ENCODE results near the gene MSANTD2. TPM values are rescaled to one million over a fixed set of nuclear protein-coding genes. Genes with fewer than 3 reads are reported as not detected.

The MSANTD2 gene
- total RNA-seq, 4 donors from 2014 or later: 5.2 to 16.4 (median 6.7) TPM

DNA sequence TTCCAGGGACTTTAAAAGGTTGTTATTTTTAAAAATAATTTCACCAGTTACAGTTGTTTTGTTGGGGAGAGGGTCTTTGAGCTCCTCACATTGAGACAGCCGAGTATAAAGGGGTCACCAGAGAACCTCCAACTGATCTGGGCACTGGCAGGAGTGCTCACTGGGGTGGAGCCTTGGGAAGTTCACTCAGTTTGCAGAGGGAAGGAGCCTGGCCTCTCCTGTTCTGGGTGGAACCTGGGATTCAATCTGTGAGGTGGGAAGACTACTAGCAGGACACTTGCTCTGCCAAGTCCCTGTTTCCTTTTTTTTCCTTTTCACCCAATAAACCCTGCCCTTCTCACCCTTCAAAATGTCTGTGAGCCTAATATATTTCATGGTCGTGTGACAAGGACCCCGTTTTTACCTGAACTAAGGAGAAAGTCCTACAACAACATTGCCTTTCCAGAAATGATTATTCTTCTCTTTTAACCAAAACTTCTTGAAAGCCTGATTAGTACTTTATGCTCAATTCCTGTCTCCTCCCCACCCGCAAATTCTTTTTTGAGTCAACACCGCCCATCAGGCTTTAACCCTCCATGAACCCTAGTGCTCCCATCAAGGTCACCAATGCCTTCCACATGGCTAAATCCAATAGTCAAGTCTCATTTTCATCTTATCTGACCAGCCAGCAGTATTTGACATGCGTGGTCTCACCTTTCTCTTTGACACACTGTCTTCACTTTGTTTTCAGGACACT lies 22.0 kb upstream of the MSANTD2 start:
- TF ChIP-seq, protein P1, sequence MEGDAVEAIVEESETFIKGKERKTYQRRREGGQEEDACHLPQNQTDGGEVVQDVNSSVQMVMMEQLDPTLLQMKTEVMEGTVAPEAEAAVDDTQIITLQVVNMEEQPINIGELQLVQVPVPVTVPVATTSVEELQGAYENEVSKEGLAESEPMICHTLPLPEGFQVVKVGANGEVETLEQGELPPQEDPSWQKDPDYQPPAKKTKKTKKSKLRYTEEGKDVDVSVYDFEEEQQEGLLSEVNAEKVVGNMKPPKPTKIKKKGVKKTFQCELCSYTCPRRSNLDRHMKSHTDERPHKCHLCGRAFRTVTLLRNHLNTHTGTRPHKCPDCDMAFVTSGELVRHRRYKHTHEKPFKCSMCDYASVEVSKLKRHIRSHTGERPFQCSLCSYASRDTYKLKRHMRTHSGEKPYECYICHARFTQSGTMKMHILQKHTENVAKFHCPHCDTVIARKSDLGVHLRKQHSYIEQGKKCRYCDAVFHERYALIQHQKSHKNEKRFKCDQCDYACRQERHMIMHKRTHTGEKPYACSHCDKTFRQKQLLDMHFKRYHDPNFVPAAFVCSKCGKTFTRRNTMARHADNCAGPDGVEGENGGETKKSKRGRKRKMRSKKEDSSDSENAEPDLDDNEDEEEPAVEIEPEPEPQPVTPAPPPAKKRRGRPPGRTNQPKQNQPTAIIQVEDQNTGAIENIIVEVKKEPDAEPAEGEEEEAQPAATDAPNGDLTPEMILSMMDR (IDR thresholded peaks at IDR 0.05): no peak
- TF ChIP-seq POLR2A (IDR thresholded peaks at IDR 0.05): no peak
- Histone ChIP-seq H3K9me3 (no peaks in the 10 kb centered on the region), H3K4me1 (no peaks in the 10 kb centered on the region), H3K27me3 (peaks cover 0 to 29% (median 0%) of the 10 kb centered on the region in 4 donors), H3K4me3 (no peak overlapping the region), H3K36me3 (no peaks in the 10 kb centered on the region), H3K27ac (no peak overlapping the region)
- no peak for DNase-seq
- intact Hi-C loops (cut with DNase I): no loop called here
- WGBS, 2 donors: 69% methylated on average over 6 of the region's 6 CpGs

DNA sequence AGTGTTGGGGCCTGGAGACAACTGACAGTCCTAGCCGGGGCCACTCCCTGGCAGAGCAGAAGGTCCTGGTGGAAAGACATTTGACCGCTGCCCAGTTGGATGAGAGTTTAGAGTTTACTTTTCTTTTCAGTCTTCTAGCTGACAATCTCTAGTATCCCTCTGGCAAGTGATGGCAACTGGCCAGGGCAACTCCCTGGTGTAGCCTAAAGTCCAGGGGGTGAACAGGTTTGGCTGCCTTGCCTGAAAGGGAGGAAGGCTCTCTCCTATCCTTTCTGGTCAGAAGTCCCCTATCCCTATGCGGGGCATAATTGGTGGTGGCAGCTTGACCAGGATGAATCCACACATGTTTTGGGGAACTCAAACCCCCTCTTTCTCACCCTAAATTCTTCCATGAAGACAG lies 16.8 kb upstream of the MSANTD2 start:
- H3K27ac ChIP-seq: no peak overlapping the region
- H3K9me3 ChIP-seq: no peaks in the 10 kb centered on the region
- H3K36me3 ChIP-seq: no peaks in the 10 kb centered on the region
- H3K4me1 ChIP-seq: no peaks in the 10 kb centered on the region
- peaks cover 0 to 59% (median 0%) of the 10 kb centered on the region in 4 donors for H3K27me3 ChIP-seq
- 80 to 85% methylated on average over 2 to 3 of the region's 3 CpGs for WGBS, 2 donors
- TF ChIP-seq POLR2A (IDR thresholded peaks at IDR 0.05): no peak
- TF ChIP-seq, protein P1 (IDR thresholded peaks at IDR 0.05): no peak
- intact Hi-C loops (cut with DNase I): no loop called here
- no peak for DNase-seq
- no peak overlapping the region for H3K4me3 ChIP-seq

DNA sequence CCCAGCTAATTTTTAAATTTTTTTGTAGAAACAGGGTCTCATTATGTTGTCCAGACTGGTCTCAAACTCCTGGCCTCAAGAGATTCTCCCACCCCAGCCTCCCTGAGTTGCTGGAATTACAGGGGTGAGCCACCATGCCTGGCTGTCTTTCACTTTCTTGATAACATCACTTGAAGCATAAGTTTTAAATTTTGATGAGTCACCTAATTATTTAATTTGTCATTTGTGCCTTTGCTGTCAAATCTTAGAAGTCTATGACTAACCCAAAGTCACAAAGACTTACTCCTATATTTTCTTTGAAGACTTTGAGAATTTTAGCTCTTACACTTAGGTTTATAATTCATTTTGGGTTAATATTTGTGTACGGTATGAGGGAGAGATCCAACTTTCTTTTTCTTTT lies 14.5 kb upstream of the MSANTD2 start:
- TF ChIP-seq, protein P1 (IDR thresholded peaks at IDR 0.05): no peak
- DNase-seq: no peak
- Histone ChIP-seq H3K9me3 (no peaks in the 10 kb centered on the region), H3K27me3 (peaks cover 0 to 44% (median 0%) of the 10 kb centered on the region in 4 donors), H3K4me1 (no peaks in the 10 kb centered on the region), H3K4me3 (no peak overlapping the region), H3K36me3 (no peaks in the 10 kb centered on the region), H3K27ac (no peak overlapping the region)
- intact Hi-C loops (cut with DNase I): no loop called here
- WGBS, 2 donors: 73 to 77% methylated on average over 1 of the region's 1 CpG

DNA sequence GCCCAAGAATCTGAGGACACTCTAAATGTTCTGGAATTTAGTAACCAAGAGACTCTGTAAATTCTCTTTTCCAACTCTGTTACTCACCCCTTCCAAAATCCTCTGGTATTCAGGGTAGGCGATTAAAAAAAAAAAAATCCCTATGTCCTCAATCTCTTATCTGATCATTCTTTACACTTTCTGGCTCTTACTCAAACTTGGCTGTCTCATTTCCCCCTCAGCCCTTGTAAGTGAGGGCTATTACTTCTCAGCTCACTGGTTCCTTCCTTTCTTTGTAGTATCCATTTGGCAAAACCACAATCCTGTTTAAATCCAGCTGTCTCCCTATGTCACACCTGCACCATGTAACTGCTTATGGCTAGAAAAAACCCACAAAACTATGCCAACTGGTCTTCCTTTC lies 12.7 kb upstream of the MSANTD2 start:
- Histone ChIP-seq H3K9me3 (no peaks in the 10 kb centered on the region), H3K27ac (no peak overlapping the region), H3K36me3 (no peaks in the 10 kb centered on the region), H3K4me1 (no peaks in the 10 kb centered on the region), H3K4me3 (no peak overlapping the region), H3K27me3 (peaks cover 0 to 38% (median 0%) of the 10 kb centered on the region in 4 donors)
- DNase-seq: no peak
- intact Hi-C loops (cut with DNase I): no loop called here
- 0 to 53% methylated on average over 1 of the region's 1 CpG for WGBS, 2 donors
- no peak for TF ChIP-seq POLR2A (IDR thresholded peaks at IDR 0.05)
- TF ChIP-seq, protein P1 (IDR thresholded peaks at IDR 0.05): no peak

DNA sequence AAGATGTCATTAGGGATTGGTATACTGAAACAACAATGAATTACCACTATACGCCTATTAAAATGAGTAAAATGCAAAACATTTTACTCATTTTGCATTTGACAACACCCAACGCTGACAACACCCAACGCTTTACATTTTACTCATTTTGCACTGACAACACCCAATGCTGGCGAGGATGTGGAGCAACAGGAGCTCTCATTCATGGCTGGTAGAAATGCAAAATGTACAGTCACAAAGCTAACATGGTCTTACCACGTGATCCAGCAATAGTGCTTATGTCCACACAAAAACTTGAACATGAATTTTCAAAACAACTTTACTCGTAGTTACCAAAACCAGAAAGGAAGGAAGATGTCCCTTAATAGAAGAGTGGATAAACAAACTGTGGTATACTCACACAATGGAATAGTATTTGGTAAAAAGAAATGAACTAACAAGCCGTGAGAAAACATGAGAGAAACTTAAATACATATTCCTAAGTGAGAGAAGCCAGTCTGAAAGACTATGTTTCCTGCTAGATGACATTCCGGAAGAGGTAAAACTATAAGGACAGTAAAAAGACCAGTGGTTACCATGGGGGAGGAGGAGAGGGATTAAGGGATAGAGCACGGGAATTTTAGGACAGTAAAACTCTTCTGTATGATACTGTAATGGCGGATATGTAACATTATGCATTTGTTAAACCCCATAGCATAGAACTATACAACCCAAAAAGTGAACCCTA lies 11.4 kb upstream of the MSANTD2 start:
- Histone ChIP-seq H3K36me3 (no peaks in the 10 kb centered on the region), H3K4me1 (no peaks in the 10 kb centered on the region), H3K27me3 (peaks cover 0 to 24% (median 0%) of the 10 kb centered on the region in 4 donors), H3K9me3 (no peaks in the 10 kb centered on the region), H3K4me3 (no peak overlapping the region), H3K27ac (no peak overlapping the region)
- WGBS, 2 donors: 69 to 75% methylated on average over 10 of the region's 10 CpGs
- TF ChIP-seq POLR2A (IDR thresholded peaks at IDR 0.05): no peak
- TF ChIP-seq, protein P1 (IDR thresholded peaks at IDR 0.05): no peak
- intact Hi-C loops (cut with DNase I): no loop called here
- no peak for DNase-seq

Measured in esophagus squamous epithelium (tissue), 5 donors.